SKM-1 treated with dmso at 0.1 percent for 144 hours (cell line): ENCODE results near the gene KITLG.
"Not testable (repeated sequence)": the region's sequence is repeated elsewhere in the genome, so short reads cannot be mapped to it uniquely, and the experiment has no call there.

ENCODE experiments used
- DNase-seq: peaks from one replicate; lab custom pipeline; 2025; ENCODE audit not compliant: unreplicated experiment; lab: John Stamatoyannopoulos, UW

KITLG gene

GRCh38 chr12:88580051-88580871 lies at the start of gene KITLG:
KITLG (minus strand) TSS chr12:88580471; CDS start chr12:88580278, 193 bp downstream.
- peak; percentile 24 for DNase-seq

- no peak for DNase-seq
These were observed 48.7 kb upstream of the KITLG start for GRCh38 chr12:88628856-88629509.

- DNase-seq: not testable (repeated sequence)
These were observed 47.8 kb upstream of the KITLG start for GRCh38 chr12:88628035-88628434.

DNA sequence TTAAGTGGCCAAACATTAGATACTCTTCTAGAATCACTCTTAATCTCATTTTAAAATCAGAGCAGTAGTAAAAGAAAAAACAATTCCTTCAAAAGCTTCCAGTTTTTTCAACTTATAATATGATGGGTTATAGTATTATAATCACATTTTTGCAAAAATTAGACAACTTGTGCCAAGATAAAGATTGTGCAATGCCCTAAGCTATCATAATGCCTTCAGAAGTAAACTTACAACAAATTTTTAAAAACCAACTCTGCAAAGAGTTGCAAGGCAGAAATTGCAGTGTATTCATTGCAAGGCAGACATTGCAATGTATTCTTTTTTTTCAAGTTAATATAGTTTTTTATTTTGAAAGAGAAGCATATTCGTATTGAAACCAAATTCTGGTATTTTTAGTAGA lies 47.2 kb upstream of the KITLG start:
- no peak for DNase-seq

GRCh38 chr12:88625356-88625755 lies 45.1 kb upstream of the KITLG start:
- DNase-seq: no peak

GRCh38 chr12:88624911-88625310 lies 44.6 kb upstream of the KITLG start:
- no peak for DNase-seq

- no peak for DNase-seq
These were observed 43.7 kb upstream of the KITLG start for GRCh38 chr12:88623777-88624548.

GRCh38 chr12:88617352-88617751 lies 37.1 kb upstream of the KITLG start:
- no peak for DNase-seq

DNA sequence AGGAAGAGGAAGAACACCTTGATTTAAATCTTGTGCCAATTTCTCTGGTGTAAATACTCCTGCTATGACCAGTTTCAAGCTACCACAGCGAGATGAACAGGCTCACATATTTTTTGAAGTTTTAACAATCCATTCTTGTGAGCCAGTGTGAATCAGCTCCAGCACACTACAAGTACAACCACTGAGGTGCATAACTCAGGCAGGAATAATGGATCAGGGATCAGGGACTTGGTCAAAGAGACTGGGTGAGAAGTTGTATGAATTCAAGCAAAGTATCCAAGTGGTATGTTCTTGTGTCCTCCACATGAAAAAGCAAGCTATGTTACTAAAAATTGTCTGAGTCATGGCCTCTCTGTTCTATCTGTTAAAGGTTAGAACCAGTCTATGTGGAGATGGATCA lies 35.2 kb upstream of the KITLG start:
- DNase-seq: no peak

GRCh38 chr12:88604646-88605045 lies 24.4 kb upstream of the KITLG start:
- DNase-seq: no peak

GRCh38 chr12:88600272-88600671 lies 20.0 kb upstream of the KITLG start:
- DNase-seq: no peak

DNA sequence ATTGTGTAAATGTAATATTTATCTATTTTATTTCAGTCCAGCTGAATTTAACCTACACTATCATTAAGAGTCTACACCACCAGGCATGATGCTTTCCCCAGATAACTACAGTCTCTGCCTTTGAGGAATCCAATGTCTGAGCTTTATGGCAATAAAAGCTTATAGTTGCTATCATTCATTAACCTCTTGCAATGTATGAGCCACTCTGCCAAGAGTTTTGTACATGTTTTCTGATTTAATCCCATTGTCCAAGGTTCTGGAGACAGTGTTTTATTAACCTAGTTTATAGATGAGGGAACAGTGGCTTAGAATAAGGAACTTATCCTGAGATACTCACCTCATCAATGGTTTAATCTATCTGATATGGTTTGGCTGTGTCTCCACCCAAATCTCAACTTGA lies 17.1 kb upstream of the KITLG start:
- DNase-seq: no peak

GRCh38 chr12:88595697-88596096 lies 15.4 kb upstream of the KITLG start:
- no peak for DNase-seq

DNA sequence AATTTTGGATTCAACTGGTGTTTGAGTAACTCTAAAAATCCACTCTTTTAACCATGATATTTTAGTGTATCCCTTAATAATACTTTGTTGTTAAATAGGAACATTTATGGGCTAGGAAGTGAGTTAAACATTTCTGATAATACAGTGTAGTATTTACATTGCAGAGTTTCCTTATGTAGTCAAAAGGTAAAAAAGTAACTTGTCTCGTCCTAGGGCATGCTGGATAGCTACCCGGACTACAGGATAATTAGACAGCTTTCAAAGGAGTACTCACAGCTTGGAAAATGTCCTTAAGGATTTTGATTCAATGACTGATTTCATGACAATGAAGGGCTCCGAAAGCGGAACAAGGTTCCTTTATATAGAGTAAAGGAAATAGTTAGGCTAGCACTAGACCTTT lies 14.5 kb upstream of the KITLG start:
- DNase-seq: no peak

- DNase-seq: no peak
These were observed 11.1 kb upstream of the KITLG start for GRCh38 chr12:88591343-88591742.

DNA sequence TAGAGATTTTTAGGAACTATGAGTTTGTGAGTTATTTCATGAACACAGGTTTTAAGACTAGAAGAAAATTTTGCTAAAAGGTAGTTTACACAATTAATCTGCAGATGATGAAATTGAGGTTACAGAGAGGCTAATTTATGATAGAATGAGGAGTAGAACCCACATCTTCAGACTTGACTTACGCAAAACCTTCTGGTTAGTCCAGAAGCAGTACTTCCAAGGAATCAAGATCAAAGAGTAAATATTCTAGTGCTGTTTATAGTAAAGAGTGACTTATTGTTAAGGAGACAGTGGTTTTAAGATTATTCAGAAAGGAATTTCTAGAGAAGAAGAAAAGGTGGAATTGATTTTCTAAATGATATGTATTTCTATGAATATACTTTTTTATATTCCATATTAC lies 10.6 kb upstream of the KITLG start:
- no peak for DNase-seq

- DNase-seq: no peak
These were observed 4.8 kb upstream of the KITLG start for GRCh38 chr12:88585077-88585476.

GRCh38 chr12:88579601-88580050 lies 645 bp downstream of the KITLG start:
- no peak for DNase-seq

- peak; percentile 24 for DNase-seq
These were observed 1.1 kb downstream of the KITLG start for GRCh38 chr12:88579161-88579517.

DNA sequence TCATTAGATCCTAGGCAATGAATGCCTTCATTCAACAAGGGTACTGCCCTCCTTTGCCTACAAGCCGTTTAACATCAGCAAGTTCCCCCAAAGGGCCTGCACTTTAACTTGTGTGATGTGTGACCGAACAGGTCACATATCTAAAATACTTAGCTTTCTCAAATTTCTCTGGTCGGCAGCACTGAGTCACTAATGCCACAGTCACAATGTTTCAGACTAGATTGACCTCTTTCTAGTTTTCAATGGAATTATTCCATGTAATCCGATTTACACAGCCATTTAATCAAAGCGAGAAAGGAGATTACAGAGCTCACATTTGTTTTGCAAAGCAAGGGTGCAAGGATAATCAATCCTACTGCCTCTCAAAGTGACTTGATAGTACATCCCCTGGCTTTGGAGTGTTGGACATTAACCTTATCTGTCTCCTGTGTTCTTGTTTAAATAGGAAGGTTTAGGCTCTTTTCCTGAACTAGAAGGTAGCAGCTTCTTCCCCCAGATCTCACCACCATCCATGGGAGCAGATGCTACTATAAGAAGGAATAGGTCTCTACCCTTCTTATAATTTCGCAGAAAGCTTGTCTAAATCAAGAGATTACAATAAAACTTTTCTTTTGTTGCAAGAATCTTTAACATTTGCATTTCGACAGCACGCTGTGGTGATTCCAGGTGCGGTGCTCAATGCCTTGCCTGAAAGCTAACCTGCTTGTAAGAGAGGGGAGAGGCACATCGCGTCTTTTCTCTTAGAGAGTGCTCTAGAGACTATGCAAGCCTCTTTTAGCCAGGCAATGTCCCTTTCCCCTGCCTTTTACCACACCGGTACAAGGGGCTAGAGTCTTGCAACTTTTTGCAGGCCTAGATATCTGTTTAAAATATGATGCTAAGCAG lies 1.8 kb downstream of the KITLG start:
- DNase-seq: no peak

- no peak for DNase-seq
These were observed 2.7 kb downstream of the KITLG start for GRCh38 chr12:88577537-88577936.
